AG09319 (cell line): ENCODE measurements around the gene MGAT4A.

Experiments
- DNase-seq: peaks from one replicate; pipeline ENCODE4 v3.0.0-alpha.2; 2010; ENCODE audit warnings: low read depth; ENCODE audit errors: extremely low read depth
- CTCF ChIP-seq: IDR thresholded peaks from 2 replicates; pipeline ENCODE4 v1.5.1; 2011; ENCODE audit warnings: low read depth, mild to moderate bottlenecking, inconsistent platforms, low read length, moderate library complexity

Gene MGAT4A

GRCh38 chr2:98769114-98769476 is 38.2 kb upstream of the MGAT4A start:
- DNase-seq: no peak
- TF ChIP-seq CTCF: no peak

- DNase-seq: no peak
Measured at GRCh38 chr2:98768384-98769113, 37.6 kb upstream of the MGAT4A start.

GRCh38 chr2:98764499-98764898 is 33.6 kb upstream of the MGAT4A start:
- DNase-seq: no peak
- no peak for TF ChIP-seq CTCF

More at GRCh38 chr2:98768384-98769113, 37.6 kb upstream of the MGAT4A start:
- no peak for TF ChIP-seq CTCF

GRCh38 chr2:98763209-98763951 is 32.4 kb upstream of the MGAT4A start:
- DNase-seq: no peak
- no peak for TF ChIP-seq CTCF

GRCh38 chr2:98761909-98762308 is 31.0 kb upstream of the MGAT4A start:
- TF ChIP-seq CTCF: no peak
- no peak for DNase-seq

- DNase-seq: no peak
- no peak for TF ChIP-seq CTCF
Measured at GRCh38 chr2:98761267-98761781, 30.4 kb upstream of the MGAT4A start.
